ENCODE results near the gene KIRREL3.

KIRREL3 gene

DNA sequence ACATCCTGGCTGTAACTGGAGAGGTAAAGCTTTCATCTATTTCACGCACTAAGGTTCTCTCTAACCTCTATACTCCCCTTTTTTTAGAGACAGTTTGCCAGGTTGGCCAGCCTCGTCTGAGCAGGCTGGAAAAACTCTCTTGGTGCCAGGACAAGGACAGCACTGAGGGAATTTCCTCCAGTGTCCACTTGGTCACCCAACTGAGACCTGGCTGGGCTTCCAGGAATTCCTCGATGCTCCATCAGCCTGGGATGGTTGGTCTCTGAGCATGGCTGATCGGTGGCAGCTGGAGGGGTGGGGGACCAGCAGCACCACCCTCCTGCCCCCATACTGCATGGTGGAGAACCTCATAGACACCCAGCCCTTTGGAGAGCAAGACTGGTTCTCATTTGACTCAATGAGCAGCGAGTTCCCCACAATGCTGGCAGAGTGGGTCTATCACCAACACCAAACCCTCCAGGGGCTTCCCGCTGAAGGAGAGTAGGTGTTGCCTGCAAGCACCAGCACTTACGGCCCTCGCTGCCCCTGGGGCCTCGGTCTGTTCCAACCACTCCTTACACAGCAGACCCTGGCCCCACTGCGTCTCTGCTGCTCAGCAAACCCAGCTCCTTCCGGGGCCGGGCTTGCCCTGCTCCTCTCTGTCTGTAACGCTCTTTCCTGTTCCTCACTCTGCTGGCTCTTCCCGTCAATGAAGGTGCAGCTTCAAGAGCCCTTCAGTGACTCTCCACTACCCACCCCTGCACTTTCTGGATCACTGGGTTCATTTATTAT is 522.9 kb downstream of the KIRREL3 start:
- no peak overlapping the region for H3K4me3 ChIP-seq (ENCODE audit: control insufficient read depth, low read depth, low read length)
- DNase-seq (ENCODE audit: low read depth) = no peak
- TF ChIP-seq, protein P1, sequence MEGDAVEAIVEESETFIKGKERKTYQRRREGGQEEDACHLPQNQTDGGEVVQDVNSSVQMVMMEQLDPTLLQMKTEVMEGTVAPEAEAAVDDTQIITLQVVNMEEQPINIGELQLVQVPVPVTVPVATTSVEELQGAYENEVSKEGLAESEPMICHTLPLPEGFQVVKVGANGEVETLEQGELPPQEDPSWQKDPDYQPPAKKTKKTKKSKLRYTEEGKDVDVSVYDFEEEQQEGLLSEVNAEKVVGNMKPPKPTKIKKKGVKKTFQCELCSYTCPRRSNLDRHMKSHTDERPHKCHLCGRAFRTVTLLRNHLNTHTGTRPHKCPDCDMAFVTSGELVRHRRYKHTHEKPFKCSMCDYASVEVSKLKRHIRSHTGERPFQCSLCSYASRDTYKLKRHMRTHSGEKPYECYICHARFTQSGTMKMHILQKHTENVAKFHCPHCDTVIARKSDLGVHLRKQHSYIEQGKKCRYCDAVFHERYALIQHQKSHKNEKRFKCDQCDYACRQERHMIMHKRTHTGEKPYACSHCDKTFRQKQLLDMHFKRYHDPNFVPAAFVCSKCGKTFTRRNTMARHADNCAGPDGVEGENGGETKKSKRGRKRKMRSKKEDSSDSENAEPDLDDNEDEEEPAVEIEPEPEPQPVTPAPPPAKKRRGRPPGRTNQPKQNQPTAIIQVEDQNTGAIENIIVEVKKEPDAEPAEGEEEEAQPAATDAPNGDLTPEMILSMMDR (IDR thresholded peaks at IDR 0.05; ENCODE audit: control insufficient read depth, insufficient read depth, low read depth, low read length, missing control alignments) = no peak

DNA sequence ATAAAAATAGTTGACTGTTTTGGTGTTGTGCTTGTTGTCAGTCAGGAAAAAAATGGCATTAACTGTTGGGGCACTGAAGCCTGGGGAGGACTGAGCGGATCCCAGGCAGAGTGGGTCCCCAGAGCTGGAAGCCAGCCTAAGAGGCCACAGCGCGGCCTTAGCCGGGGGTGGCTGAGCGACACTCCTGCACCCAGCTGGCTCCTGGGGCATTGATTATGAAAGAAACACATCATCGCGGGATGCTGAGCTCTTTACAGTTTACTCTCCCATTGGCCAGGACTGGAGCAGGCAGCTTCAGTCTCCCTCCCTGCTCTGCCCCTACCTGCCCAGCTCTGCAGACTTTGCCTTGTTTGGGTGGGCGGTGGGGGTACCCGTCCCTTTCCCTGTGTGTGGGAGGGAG is 523.6 kb downstream of the KIRREL3 start:
- TF ChIP-seq, protein P1 (IDR thresholded peaks at IDR 0.05; ENCODE audit: control insufficient read depth, insufficient read depth, low read depth, low read length, missing control alignments) = no peak
- H3K4me3 ChIP-seq (ENCODE audit: control insufficient read depth, low read depth, low read length) = no peak overlapping the region

DNA sequence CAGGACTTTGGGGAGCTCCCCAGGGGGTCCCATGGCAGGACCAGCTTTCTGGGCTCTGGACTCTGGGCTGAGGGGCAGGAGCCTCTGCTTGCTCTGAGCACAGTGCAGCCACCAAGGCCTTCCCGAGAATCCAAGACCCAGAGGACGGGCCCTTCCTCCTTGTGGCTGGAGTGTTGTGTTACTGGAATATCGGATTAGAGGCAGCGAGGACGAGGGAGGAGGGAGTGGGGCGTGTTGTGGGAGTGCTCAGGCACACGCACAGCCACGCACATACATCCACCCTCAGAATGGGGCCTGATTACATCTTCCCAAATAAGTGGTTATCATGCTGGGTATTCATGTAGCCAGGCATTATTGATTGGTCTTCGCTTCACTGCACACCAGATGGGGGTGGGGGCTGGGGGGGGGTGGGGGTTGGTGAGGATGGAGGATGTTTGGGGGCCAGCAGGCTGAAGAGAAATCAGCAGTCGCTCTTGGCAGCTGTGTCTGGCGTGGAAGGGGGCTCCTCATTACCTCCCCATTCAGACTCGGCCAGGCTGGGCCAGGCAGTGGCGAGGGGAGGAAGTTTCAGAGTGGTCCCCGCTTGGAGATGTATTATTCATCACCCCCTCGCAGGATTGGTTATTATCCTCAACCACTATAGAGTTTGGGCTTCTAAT is 524.2 kb downstream of the KIRREL3 start:
- no peak for DNase-seq (ENCODE audit: low read depth)
- TF ChIP-seq, protein P1 (IDR thresholded peaks at IDR 0.05; ENCODE audit: control insufficient read depth, insufficient read depth, low read depth, low read length, missing control alignments) = no peak
- H3K4me3 ChIP-seq (ENCODE audit: control insufficient read depth, low read depth, low read length) = no peak overlapping the region

More for the DNA sequence above, 523.6 kb downstream of the KIRREL3 start:
- no peak for DNase-seq (ENCODE audit: low read depth)

DNA sequence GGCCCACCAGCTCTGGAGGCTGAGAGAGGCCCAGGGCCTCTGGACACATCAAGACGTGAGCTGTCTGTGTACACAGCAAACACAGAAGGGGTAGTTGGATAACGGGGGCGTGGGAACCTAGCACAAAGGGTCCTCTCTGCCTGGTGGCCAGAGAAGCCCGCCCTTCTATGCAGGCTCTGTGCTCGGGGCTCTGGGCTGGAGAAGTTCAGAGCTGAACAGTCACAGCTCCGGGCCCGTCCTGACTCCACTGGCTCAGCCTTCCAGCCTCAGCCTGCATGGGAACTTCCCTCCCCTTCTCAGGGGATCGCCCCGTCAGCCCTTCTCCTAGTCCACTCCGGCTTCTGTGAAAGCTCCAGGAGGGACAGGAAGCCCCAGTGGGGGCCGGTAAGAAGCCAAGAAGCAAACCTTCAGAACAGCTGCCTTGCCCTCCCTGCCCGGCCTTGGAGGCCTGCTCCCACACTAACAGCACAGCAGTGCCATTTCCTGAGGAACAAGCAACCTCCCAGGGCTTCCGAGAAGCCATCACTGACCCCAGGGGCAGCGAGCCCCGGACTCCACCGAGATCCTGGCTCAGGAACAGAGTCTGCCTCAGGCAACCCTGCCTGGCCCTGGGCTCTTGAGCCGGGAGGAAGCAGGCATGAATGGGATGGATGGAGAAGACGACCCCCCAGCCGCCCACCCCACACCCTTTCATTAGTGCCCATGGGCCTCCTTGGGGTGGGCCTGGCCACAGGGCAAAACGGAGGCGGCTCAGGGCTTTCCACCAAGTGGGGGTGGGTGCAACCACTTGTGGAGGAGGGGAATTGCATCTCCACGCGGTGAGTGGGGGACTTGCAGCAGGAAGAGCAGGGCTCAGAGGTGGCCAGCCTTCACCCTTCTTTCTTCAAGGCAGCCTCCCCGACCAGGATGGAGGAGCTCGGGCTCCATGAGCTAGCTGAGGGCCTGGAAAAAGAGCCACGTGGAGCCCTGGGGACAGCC is 525.3 kb downstream of the KIRREL3 start:
- TF ChIP-seq, protein P1 (IDR thresholded peaks at IDR 0.05; ENCODE audit: control insufficient read depth, insufficient read depth, low read depth, low read length, missing control alignments) = no peak
- DNase-seq (ENCODE audit: low read depth) = no peak
- no peak overlapping the region for H3K4me3 ChIP-seq (ENCODE audit: control insufficient read depth, low read depth, low read length)

DNA sequence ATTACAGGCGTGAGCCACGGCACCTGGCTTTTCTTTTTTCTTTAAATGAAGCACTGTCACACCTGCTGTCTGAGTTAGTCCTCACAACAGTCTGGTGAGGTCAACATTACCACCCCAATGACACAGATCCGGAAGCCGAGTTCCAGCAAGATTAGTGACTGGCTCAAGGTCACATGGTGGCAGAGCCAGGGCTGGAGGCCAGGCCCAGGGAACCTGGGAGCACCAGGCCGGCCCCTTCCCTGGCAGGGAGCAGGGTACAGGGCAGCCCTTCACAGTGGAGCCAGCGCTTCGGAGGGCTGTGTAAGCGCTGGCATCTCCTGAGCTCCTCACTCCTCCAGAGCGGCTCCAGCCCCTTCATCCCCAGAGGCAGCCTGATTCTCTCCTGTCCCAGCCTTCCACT is 526.4 kb downstream of the KIRREL3 start:
- H3K4me3 ChIP-seq (ENCODE audit: control insufficient read depth, low read depth, low read length) = no peak overlapping the region
- DNase-seq (ENCODE audit: low read depth) = no peak
- TF ChIP-seq, protein P1 (IDR thresholded peaks at IDR 0.05; ENCODE audit: control insufficient read depth, insufficient read depth, low read depth, low read length, missing control alignments) = no peak

DNA sequence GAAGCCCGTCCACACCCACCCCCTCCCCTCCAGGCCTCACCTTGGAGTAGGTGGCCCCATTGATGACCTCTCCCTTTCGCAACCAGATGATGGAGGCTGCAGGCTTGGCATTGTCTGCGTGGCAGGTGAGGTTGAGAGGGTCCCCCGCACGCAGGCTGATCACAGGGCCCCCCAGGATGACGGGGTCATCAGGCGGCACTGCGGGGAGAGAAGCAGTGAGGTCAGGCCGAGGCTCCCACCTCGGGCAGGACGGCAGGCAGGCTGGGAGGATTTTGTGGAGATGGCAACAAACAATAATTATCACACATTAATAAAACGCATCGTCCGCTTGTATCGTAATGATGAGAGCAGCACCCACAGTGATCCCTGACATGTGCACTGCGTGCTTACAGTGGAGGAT is 527.3 kb downstream of the KIRREL3 start:
- TF ChIP-seq, protein P1 (IDR thresholded peaks at IDR 0.05; ENCODE audit: control insufficient read depth, insufficient read depth, low read depth, low read length, missing control alignments) = no peak
- H3K4me3 ChIP-seq (ENCODE audit: control insufficient read depth, low read depth, low read length) = no peak overlapping the region
- DNase-seq (ENCODE audit: low read depth) = no peak
